Motor neuron (in vitro differentiated cells): ENCODE measurements around the gene PRSS50. TPM values are rescaled to one million over a fixed set of nuclear protein-coding genes. Genes with fewer than 3 reads are reported as not detected.
A peak's percentile ranks its signal among the peaks of the same experiment; 100 is the strongest.

Experiments
- ATAC-seq, 8 experiments: fragments of 200-7000 bp; cut with Tn5 transposase; replicated peaks in 6 of 8; 2 replicates each; pipeline ENCODE4 v1.8.0; 2021; ENCODE audit warnings: mild to moderate bottlenecking in 8 of 8, moderate library complexity in 8 of 8
- H3K27ac ChIP-seq, 2 donors: fragments of 250-450 bp; sonication (Bioruptor Pico); 2 replicates each; pipeline ENCODE4 v1.9.0; 2021; ENCODE audit warnings: antibody characterized with exemption in 2 of 2, mild to moderate bottlenecking in 2 of 2, moderate library complexity in 1 of 2
- H3K4me1 ChIP-seq, 2 donors: fragments of 250-450 bp; sonication (Bioruptor Pico); replicated peaks in 1 of 2; 2 replicates each; pipeline ENCODE4 v1.6.1; 2021; ENCODE audit warnings: antibody characterized with exemption in 2 of 2, mild to moderate bottlenecking in 2 of 2, moderate library complexity in 1 of 2
- H3K4me3 ChIP-seq, 5 donors: fragments of 250-450 bp; sonication (Bioruptor Pico); 2 replicates each; pipeline ENCODE4 v1.9.0; 2021; ENCODE audit warnings: antibody characterized with exemption in 5 of 5, mild to moderate bottlenecking in 5 of 5, moderate library complexity in 4 of 5
- WGBS, 10 experiments: fragments of 450-650 bp; shearing (Covaris generic); methylation state at CpG; one replicate each; pipeline ENCODE4 v1.0.0; 2022; 5-methylcytosine and 5-hydroxymethylcytosine counted together
- in situ Hi-C, 9 experiments: fragments of 400-800 bp; cut with MboI; loops; one replicate each; pipeline ENCODE4 v1.15.0; 2021; ENCODE audit warnings: low sequenced_read_pairs in 9 of 9, low pct_unique_long_range_greater_than_20kb in 2 of 9; ENCODE audit not compliant: unreplicated experiment in 9 of 9
- total RNA-seq, 8 experiments: library from RNA; unstranded; fragments of 300-600 nt; gene quantifications; 2 replicates each; pipeline versions ENCODE4 v1.2.3 to v1.2.4, GENCODE V29; 2022

The PRSS50 gene
- total RNA-seq, 8 experiments from 2014 or later: 0.08 to 0.85 (median 0.24) TPM; not detected in 4

GRCh38 chr3:46668591-46668990 lies 49.1 kb downstream of the PRSS50 start:
- WGBS, 10 experiments: 67 to 100% (median 78%) methylated on average over 1 to 2 of the region's 2 CpGs; no CpG with 5 or more reads in 4 of the 10 experiments
- Histone ChIP-seq H3K27ac (no peak overlapping the region), H3K4me3 (no peak overlapping the region), H3K4me1 (peaks cover 10 to 16% of the 10 kb centered on the region in 2 donors)
- peak in 2 of 8 experiments; percentile 36 to 41 for ATAC-seq
- in situ Hi-C loops: no loop called here

- Histone ChIP-seq H3K4me3 (no peak overlapping the region), H3K4me1 (peaks cover 15 to 21% of the 10 kb centered on the region in 2 donors), H3K27ac (no peak overlapping the region)
- in situ Hi-C loops: no loop called here
- WGBS, 10 experiments: 63 to 80% methylated on average over 1 to 2 of the region's 8 CpGs; no CpG with 5 or more reads in 8 of the 10 experiments
- no peak for ATAC-seq
These were observed 49.6 kb downstream of the PRSS50 start for GRCh38 chr3:46668116-46668515.

DNA sequence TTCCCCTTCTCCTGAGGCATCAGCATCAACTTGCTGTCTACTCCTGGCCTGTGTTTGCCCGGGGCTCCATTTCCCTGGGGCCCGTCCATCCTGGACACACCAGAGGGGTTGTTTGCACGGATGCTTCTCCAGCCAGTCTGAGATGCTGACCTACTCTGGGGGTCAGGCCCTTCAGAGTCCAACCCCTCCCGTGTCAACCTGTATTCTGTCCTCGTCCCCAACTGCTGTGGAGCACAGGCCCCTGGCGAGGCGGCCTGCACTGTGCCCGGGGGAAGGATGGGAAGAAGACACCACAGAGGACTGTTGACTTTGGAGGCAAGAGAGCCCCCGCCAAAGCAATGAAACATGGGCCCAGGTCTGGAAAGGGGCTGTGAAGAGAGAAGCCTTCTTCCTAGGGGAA lies 50.0 kb downstream of the PRSS50 start:
- Histone ChIP-seq H3K27ac (no peak overlapping the region), H3K4me1 (peaks cover 19 to 25% of the 10 kb centered on the region in 2 donors), H3K4me3 (no peak overlapping the region)
- in situ Hi-C loops: no loop called here
- ATAC-seq: no peak
- WGBS, 10 experiments: 56 to 95% (median 76%) methylated on average over 1 to 4 of the region's 9 CpGs; no CpG with 5 or more reads in 6 of the 10 experiments

DNA sequence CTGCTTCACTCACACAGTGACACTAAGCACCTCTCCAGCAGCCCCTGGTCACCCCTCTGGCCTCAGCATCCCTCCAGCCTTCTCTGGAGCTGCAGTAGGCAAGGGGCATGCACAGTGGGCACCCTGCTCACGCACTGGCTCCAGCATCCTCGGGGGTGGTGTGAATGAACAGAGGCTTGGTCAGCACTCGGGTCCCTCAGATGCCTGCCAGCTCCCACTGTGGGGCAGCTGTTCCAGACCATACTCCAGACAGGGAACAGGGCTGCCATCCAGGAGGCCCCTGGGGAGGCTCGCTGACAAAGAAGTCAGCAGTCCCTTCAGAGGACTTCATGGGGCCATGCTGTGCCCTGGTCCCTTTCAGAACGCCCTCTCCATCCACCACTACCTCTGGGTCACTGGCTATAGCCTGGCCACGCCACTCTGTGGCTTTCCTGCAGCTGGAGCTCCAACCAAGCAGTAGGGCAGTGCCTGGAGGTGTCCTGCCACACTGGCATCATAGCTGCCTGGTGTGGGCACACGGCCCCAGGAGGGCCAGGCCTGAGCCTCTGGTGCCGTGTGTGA lies 50.5 kb downstream of the PRSS50 start:
- Histone ChIP-seq H3K4me1 (peaks cover 24 to 30% of the 10 kb centered on the region in 2 donors), H3K4me3 (no peak overlapping the region), H3K27ac (no peak overlapping the region)
- 10 to 100% (median 41%) methylated on average over 1 to 3 of the region's 8 CpGs; no CpG with 5 or more reads in 6 of the 10 experiments for WGBS, 10 experiments
- ATAC-seq: no peak
- in situ Hi-C loops: no loop called here

DNA sequence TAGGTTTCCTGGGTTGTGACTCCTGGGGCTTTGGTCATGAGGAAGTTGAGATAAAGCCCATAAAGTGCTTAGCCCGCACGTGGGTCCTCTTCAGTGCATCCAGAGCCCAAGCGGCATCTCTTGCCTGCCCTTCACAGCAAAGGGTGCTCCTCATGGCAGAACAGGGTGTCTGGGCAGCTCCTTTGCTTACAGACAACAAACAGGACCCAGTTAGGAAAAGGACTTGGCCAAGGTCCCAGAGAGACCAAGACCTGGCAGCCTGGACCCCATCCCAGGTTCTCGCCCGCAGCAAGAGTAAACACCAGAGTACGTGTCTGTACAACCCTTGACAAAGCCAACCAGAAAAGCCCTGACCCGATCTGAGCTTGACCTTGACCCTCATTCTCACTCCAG lies 51.2 kb downstream of the PRSS50 start:
- in situ Hi-C loops: no loop called here
- H3K4me3 ChIP-seq: no peak overlapping the region
- WGBS, 10 experiments: 60 to 100% (median 96%) methylated on average over 1 to 6 of the region's 7 CpGs; no CpG with 5 or more reads in 4 of the 10 experiments
- H3K27ac ChIP-seq: no peak overlapping the region
- ATAC-seq: no peak
- peaks cover 29 to 37% of the 10 kb centered on the region in 2 donors for H3K4me1 ChIP-seq

DNA sequence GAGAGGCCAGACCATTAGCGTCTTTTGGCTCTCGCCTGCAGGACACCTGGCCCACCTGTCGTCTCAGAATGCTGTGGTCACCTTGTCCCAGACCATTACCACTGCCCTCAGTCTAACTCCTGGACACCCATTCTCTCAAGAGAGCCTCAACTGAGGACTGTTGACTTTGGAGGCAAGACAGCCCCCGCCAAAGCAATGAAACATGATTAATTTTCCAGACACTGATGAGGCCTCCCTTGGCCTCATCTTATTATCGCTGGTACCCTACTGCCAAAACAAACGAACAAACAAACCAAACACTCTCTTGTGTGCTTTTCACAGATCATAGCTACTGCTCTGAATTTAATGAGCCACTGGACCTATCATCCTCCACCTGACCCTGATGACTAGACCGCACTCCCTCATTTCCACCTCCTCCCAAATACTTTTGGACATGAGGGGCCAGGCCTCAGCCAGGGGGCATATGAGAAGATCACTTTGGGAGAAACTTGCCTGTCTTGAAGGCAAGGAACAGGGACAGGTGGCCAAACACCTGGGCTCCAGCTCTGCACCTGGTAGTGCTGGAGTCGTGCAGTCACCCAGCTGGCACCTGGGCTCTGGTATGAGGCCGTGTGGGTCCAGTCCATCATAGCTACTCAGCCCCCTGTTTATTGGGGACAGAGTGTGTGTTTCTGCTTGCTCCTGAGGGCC lies 51.8 kb downstream of the PRSS50 start:
- H3K27ac ChIP-seq: no peak overlapping the region
- H3K4me3 ChIP-seq: no peak overlapping the region
- peaks cover 35 to 43% of the 10 kb centered on the region in 2 donors for H3K4me1 ChIP-seq
- in situ Hi-C loops: no loop called here
- ATAC-seq: peak in 1 of 8 experiments; percentile 2
- 29 to 100% (median 78%) methylated on average over 1 to 4 of the region's 9 CpGs; no CpG with 5 or more reads in 4 of the 10 experiments for WGBS, 10 experiments

GRCh38 chr3:46664971-46665762 lies 52.5 kb downstream of the PRSS50 start:
- ATAC-seq: peak in 1 of 8 experiments; percentile 1

DNA sequence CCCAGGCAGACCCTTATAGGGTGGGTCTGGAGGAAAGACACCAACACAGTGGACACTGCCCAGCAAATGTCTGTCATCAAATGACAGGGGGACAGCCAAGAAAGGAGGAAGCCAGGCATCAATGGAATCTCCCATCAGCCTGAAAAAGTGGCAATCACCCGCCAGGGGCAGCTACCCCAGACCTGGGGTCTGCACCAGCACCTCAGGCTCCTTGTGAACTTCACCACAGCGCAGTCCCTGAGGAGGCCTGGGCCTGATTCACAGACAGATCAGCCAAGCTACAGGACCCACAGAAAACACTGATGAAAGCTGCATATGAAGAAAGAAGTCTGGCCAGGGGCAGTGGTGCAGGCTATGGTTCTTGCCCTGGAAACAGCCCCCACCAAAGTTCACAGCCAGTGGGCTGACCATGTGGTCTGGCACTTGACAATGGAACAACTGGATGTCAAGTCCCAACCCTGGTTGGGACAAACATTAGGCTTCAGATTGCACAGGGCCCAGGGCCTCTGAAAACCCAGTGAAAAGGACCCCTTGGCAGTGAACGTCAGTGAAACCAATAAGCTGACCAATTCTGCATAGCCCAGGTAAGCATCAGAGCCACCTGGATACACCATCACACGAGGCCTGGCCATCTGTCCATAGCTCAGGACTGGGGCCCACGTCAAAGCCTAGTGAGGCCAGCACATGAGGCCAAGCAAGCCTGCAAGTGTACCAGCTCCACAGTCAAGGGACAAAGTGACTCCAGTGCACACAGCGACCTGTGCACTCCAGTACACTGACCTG lies 53.3 kb downstream of the PRSS50 start:
- ATAC-seq: peak in 2 of 8 experiments; percentile 0 to 1
- H3K4me1 ChIP-seq: peaks cover 46 to 58% of the 10 kb centered on the region in 2 donors
- H3K4me3 ChIP-seq: no peak overlapping the region
- 40 to 100% (median 87%) methylated on average over 1 to 3 of the region's 6 CpGs; no CpG with 5 or more reads in 1 of the 10 experiments for WGBS, 10 experiments
- peak overlapping the region; percentile 12 to 78 for H3K27ac ChIP-seq
- in situ Hi-C loops: no loop called here

More at GRCh38 chr3:46664971-46665762, 52.5 kb downstream of the PRSS50 start:
- H3K4me3 ChIP-seq: no peak overlapping the region
- H3K27ac ChIP-seq: no peak overlapping the region
- in situ Hi-C loops: no loop called here
- 0 to 100% (median 81%) methylated on average over 2 to 13 of the region's 23 CpGs for WGBS, 10 experiments
- peaks cover 42 to 50% of the 10 kb centered on the region in 2 donors for H3K4me1 ChIP-seq

DNA sequence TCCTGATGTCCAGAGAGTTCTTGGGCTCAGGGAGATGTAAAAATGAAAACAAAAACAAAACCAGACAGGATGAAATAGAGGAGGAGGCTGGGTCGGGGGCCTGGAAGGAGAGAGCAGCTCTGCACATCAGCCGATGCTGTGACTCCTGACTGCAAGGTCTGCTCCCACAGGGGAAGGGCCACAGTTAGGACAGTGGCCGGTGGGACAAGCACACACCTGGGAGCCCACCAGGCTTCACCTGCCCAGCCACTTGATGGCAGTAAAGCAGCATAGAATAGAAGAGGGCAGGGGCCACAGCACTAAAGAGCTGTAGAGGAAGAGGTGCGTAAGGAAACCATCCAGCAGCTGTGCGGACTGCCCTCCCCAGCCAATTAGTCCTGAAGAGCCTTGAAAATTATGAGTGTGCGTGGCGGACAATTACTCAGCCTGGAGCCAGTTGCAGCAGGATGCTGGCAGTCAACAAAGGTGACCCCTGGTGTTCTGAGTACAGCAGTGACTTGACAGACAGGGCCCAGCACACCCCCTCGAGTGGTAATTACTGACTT lies 54.0 kb downstream of the PRSS50 start:
- no peak overlapping the region for H3K4me3 ChIP-seq
- H3K27ac ChIP-seq: peak overlapping the region; percentile 72 to 78
- peak in 7 of 8 experiments; percentile 7 to 83 (median 81) for ATAC-seq
- H3K4me1 ChIP-seq: peaks cover 53 to 65% of the 10 kb centered on the region in 2 donors
- 17 to 100% (median 55%) methylated on average over 1 to 5 of the region's 8 CpGs; no CpG with 5 or more reads in 1 of the 10 experiments for WGBS, 10 experiments
- in situ Hi-C loops: no loop called here

- in situ Hi-C loops: no loop called here
- no peak overlapping the region for H3K4me3 ChIP-seq
- peaks cover 53 to 62% of the 10 kb centered on the region in 2 donors for H3K4me1 ChIP-seq
- 0 to 61% (median 10%) methylated on average over 1 to 14 of the region's 17 CpGs; no CpG with 5 or more reads in 1 of the 10 experiments for WGBS, 10 experiments
- ATAC-seq: peak; percentile 38 to 68 (median 60)
- peak overlapping the region; percentile 72 to 78 for H3K27ac ChIP-seq
These were observed 54.7 kb downstream of the PRSS50 start for GRCh38 chr3:46662771-46663551.
